ENCODE data around the gene ALKBH7.
"Not testable (repeated sequence)": the region's sequence is repeated elsewhere in the genome, so short reads cannot be mapped to it uniquely, and the experiment has no call there.

The ALKBH7 gene

DNA sequence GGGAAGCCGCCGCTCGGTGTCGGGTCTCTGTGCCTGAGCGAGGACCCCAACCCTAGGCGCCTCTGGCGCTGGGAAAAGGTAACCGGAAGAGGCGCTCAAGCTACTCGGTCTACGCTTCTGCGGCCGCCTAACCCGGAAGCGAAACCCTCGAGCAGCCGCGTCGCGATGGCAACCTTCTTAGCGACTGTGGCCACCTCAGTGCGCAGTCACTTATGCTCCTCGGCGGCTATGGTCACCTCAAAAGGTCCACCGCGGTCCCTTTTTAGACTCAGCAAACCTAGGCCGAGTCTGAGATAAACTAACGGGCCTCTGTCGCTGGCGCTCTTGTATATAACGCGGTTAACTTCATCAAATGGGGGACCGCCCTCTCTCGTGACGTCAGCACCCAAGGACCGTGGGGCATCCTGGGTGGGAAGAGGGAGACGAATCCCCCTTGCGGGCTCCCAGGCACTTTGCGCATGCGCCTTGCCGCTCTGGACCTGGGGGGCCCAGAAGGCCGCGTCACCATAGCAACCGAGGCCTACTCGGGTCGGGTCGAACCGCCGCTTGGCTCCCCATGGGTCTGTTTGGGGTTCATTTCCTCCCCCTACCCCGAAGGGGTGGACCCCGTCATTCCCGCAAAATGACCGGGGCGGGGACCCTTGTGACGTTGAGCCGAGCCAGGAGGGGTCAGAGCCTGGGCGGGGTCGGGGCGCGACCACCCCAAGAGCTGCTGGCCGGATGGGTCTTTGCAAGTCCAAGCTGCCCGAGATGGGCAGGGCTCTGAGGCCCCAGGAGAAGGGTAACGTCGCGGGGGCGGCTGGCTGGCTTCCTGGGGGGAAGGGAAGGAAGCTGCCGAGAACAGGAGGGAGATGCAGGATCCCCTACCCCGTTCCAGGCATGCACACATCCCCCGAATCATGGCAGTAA is 20.7 kb downstream of the ALKBH7 start, which contains the start of gene GTF2F1:
Gene GTF2F1, minus strand, starts transcription at position 91 of the 909 bp plus-strand sequence. CDS start 169 bp downstream, outside the sequence.
- H3K4me3 ChIP-seq (ENCODE audit: low read length) = peak within 1 kb of the TSS; percentile 95
- DNase-seq (ENCODE audit: low read depth, low spot score) = peak; percentile 93

DNA sequence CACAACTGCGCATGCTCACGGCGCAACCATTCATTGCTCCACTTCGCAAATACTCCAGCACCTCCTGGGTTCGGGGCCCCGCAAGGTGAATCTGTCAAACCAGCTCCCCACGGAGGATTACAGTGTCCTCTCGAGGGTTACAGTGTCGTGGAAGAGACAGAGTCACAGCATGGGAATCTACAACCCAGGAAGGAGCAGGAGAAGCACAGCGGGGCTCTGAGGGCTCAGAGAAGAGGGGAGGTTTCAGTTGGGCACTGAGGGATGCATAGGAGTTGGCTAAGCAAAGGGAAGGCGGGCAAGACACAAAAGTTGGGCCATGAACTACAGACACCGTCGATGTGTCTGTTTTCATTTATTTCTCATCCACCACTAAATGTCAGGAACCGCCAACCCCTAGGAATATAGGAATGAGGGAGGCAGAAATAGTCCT is 21.4 kb downstream of the ALKBH7 start:
- H3K4me3 ChIP-seq (ENCODE audit: low read length) = peak overlapping the region; percentile 95
- peak; percentile 92 for DNase-seq (ENCODE audit: low read depth, low spot score)

DNA sequence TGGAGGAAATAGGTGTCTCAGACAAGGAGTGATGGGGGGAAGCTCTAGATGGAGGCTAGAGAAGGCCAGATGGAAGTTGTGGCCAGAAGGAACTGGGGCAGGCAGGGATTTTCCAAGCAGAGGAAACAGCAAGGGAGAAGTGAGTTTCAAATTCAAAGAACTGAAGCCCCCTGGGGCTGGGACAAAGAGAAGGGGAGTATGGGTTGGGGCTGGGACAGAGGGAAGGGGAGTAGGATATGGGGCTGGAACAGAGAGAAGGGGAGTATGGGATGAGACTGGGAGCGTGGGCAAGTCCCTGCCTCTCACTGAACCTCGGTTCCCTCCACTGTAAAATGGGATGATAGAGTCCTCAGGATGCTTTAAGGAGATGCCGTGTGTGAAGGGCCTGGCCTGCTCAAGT is 22.2 kb downstream of the ALKBH7 start:
- DNase-seq (ENCODE audit: low read depth, low spot score) = no peak
- no peak overlapping the region for H3K4me3 ChIP-seq (ENCODE audit: low read length)

DNA sequence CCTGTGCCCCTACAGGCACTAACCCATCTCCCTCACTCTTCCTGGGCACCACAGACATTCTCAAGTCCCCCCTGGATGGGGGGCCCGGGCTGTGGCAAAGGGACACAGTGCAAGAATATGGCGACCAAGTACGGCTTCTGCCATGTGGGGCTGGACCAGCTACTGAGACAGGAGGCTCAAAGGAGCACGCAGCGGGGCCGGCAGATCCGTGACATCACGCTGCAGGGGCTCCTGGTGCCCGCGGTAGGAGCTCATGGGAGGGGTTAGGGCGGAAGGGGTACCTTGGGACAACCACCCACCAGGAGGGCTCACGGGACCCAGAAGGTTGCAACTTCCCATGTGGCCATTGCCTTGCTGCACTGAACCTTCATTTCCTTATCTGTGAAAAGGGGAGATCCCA is 23.7 kb downstream of the ALKBH7 start:
- H3K4me3 ChIP-seq (ENCODE audit: low read length) = no peak overlapping the region
- DNase-seq (ENCODE audit: low read depth, low spot score) = no peak

DNA sequence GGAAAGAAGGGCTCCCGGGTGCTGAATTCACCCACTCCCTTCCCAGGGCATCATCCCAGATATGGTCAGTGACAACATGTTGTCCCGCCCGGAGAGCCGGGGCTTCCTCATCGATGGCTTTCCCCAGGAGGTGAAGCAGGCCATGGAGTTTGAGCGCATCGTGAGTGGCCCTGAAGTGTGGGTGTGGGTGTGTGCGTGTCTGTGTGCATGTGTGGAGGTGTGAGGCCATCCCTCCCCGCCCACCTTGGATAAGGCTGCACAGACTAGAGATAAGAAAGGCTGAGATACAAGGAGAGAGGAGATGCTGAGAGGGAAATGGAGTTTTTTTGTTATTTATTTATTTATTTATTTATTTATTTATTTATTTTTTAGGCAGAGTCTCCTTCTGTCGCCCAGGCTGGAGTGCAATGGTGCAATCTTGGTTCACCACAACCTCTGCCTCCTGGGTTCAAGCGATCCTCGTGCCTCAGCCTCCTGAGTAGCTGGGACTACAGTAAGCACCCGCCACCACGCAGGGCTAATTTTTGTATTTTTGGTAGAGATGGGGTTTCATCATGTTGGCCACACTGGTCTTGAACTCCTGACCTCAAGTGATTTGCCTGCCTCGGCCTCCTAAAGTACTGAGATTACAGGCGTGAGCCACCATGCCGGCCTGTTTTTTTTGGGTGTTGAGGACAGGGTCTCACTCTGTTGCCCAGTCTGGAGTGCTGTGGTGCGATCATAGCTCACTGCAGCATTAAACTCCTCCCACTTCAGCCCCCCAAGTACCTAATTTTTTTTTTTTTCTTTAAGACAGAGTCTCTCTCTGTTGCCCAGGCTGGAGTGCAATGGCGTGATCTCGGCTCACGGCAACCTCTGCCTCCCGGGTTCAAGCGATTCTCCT is 27.7 kb downstream of the ALKBH7 start:
- DNase-seq (ENCODE audit: low read depth, low spot score) = not testable (repeated sequence)

DNA sequence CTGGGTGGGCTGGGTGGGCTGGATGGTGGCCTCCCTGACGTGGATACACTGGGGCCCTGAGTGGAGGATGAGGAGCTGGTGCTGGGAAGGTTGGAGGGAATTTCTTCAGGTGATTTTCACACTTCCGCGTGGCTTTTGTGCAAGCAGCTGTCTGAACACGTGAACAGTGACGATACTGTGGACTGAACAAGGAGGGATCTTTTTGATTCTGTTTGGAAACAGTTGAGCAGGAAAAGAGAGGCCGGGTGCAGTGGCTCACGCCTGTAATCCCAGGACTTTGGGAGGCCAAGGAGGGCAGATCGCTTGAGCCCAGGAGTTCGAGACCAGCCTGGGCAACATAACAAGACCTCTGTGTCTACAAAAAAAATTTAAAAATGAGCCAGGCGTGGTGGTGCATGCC is 29.5 kb downstream of the ALKBH7 start:
- DNase-seq (ENCODE audit: low read depth, low spot score) = no peak

More for the DNA sequence above, 27.7 kb downstream of the ALKBH7 start:
- not testable (repeated sequence) for H3K4me3 ChIP-seq (ENCODE audit: low read length)

DNA sequence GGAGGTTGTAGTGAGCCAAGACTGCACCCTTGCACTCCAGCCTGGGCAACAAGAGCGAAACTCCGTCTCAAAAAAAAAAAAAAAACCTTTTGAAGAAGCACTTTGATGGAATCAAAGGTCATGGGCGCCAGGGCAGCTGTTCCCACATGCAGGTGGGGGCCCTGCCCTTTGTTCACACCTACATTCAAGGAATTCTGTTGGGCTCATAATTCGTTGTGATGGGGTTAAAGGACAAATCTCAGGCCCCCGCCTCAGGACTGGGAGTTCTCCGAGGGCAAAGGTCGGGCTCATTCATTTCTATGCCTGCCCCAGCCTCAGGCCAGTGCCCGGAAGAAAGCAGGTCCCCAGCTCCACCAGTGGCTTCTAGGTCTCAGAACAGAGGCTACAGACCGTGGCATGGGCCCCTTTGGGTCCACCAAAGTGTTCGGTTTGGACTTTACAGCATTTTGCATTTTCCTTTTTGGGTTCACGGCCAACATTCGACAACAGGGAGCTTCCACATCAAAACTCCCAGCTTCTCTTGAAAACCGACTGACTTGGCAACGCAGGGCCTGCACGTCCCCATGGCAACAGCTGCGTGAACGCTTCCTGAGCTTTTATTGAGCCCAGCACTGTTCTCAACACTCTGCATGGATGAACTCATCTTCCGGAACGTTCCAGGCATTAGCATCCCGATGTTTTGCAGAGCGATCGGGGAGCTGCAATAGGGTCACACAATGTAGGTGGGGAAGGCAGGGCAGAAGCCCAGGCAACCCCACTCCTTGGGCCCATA is 30.4 kb downstream of the ALKBH7 start:
- DNase-seq (ENCODE audit: low read depth, low spot score) = no peak
- H3K4me3 ChIP-seq (ENCODE audit: low read length) = no peak overlapping the region

More for the DNA sequence above, 29.5 kb downstream of the ALKBH7 start:
- H3K4me3 ChIP-seq (ENCODE audit: low read length) = no peak overlapping the region

DNA sequence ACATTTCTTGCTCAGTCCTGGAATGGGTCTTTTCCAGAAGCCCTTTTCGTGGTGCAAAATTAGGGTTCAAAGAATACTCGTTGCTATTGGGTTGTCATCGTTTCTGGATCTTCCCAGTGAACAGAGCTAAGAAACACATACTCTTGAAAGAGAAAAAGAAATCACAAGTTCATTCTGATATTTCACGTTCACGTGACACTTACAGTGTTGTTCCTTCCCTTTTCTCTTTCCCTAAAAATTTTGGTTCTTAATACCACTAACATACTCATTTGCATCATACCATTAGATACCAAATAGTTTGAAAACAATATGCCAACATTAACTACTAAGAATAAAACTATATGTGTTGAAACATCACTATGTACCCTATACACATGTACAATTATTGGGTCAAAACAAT is 33.8 kb downstream of the ALKBH7 start:
- H3K4me3 ChIP-seq (ENCODE audit: low read length) = no peak overlapping the region

DNA sequence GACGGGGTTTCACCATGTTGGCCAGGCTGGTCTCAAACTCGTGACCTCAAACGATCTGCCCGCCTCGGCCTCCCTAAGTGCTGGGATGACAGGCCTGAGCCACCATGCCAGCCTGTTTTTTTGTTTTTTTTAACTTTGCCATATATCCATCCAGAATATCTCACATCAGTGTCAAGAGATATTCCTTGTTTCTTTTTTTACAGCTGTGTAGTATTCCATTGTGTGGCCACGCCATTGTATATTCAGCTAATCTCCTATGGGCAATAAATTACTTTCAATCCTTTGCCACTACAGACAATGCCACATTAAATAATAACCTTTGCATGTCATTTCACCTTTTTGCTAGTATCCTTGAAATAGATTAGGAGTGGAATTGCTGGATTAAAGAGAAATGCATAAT is 36.8 kb downstream of the ALKBH7 start:
- no peak overlapping the region for H3K4me3 ChIP-seq (ENCODE audit: low read length)
- no peak for DNase-seq (ENCODE audit: low read depth, low spot score)

More for the DNA sequence above, 33.8 kb downstream of the ALKBH7 start:
- DNase-seq (ENCODE audit: low read depth, low spot score) = no peak

DNA sequence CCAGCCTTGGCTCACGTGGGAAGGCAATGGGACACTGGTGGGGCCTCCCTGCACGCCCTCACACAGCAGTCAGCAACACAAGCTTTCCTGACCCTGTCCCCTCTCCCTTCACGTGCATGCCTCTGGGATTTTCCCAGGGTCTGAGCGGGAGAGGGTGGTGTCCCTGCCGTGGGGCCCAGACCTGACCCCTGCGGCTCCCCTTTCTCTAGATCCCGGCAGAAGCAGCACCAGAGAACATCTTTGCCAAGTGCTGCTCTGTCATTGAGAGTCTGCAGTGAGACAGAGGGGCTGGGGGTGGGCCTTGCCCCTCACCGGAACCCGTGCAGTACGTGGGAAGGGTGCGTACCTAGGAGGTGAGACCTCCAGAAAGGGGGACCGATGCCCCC is 39.5 kb downstream of the ALKBH7 start:
- no peak for DNase-seq (ENCODE audit: low read depth, low spot score)

DNA sequence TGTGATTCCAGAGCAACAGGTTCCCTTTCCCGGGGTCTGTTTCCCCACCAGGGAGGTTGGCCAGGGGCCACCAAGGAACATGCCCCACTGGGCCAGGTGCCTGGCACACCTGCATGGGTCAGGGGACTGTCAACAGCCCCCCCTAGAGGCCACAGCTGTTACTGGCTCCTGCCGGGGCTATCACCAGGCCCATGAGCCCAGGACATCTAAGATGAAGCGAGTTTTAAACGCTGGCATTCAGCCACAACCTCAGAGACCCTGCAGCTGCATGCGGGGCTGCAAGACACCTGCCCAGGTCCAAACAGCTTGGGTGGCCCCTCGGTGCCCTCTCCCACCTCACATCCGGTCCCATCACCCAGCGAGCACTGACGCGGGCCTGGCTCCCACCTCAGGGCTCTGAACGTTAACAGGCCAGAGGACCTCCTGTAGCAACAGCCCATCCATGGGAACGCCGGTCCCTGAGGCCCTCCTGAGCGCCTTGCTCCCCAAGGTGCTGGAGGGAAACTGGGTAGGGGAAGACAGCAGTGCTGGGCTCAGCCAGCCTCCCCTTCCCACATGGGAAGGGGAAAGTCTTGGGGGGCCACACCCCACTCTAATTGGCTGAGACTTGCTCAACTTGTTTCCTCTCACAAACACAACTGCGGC is 40.0 kb downstream of the ALKBH7 start:
- no peak for DNase-seq (ENCODE audit: low read depth, low spot score)
- H3K4me3 ChIP-seq (ENCODE audit: low read length) = no peak overlapping the region

More for the DNA sequence above, 39.5 kb downstream of the ALKBH7 start:
- H3K4me3 ChIP-seq (ENCODE audit: low read length) = no peak overlapping the region

DNA sequence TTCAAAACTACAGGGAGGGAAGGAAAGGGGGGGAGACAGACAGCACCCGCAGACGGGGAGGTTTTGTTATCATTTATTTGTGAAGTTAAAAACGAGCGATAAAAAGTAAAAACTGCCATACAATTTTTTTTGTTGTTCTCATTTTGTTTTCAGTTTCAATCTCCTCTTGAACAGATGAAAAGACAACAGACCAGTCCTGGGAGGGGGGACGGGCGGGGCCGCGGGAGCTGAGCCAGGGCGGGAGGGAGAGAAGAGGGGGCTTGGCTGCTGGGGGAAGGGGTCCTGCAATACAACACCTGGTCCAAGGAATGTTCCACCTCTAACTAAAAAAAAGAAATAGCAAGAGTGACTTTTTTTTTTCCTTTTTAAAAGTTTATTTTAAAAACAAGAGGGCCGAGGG is 40.7 kb downstream of the ALKBH7 start:
- H3K4me3 ChIP-seq (ENCODE audit: low read length) = no peak overlapping the region
- DNase-seq (ENCODE audit: low read depth, low spot score) = no peak

DNA sequence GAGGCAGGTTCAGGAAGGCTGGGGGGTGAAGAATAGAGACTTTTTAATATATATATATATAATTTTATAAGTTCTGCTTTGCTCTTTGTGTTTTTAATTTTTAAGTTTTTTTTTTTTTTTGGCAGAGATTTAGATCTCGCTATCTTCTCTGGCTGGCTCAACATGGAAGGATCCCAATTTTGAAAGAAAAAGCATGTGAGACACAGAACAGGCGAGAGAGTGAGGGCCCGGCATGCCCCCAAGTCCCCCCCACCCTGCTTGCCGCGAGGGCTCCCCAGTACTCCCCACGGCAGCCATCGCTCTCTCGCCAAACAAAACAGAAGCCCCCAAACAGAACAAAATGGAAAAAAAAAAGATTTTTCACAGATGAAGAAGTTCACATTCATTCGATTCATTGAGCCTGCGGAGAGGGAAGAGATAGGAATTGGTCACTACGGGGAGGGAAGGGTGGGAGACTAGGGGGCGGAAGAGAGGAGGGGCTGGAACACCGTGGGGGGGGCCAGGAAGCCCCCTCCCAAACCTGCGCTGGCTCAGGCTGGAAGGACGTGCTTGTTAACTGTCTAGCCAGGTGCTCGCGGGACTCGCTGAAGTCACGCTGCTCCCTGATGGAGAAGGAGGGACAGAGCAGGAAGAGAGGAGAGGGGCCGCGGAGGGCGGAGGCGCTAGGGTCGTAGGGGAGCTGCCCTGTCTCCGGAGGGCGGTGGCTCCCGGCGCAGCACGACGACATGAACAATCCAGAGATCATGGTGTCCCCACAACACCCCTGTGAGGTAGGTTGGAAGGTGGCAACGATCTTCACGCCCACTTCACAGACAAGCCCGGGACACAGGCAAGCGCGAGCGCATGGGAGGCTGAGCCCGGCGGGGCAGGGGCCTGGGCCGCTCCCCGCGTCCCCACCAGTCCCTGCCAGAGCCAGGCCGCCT is 41.4 kb downstream of the ALKBH7 start:
- H3K4me3 ChIP-seq (ENCODE audit: low read length) = no peak overlapping the region
- no peak for DNase-seq (ENCODE audit: low read depth, low spot score)

DNA sequence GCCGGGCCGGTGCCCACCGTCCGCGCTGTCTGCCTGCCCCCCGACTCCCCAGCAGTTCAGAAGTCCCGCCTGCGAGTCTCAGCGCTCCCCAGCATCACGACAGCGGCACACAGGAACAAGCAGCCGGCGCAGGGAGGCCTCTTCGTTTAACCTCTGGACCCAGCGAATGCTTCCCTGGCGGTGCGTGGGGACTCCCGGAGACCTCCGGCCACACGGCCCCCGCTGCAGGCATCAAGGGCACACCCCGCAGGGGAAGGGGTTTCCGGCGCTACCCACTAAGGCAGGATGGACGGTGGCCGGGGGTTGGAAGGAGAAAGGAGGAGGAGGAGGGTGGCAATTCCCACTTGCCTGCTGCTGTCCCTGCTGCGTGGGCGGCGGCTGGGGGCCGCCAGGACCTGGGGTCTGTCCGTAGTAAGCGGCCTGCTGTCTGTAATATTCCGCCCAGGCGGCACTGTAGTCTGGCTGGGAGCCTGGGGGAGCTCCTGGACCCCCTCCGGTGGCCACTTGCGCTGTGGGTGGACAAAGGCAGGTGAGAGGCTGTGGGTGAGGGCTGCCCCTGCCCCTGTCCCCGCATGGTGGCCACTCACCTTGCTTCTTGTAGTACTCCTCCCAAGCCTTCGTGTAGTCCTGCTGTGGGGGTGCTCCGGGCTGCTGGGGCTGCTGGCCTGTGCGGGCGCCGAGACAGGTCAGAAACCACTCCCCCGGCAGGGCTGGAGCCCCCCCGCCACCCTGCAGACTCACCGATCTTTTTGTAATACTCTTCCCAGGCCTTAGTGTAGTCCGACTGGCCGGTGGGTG is 42.4 kb downstream of the ALKBH7 start:
- H3K4me3 ChIP-seq (ENCODE audit: low read length) = no peak overlapping the region
- no peak for DNase-seq (ENCODE audit: low read depth, low spot score)

DNA sequence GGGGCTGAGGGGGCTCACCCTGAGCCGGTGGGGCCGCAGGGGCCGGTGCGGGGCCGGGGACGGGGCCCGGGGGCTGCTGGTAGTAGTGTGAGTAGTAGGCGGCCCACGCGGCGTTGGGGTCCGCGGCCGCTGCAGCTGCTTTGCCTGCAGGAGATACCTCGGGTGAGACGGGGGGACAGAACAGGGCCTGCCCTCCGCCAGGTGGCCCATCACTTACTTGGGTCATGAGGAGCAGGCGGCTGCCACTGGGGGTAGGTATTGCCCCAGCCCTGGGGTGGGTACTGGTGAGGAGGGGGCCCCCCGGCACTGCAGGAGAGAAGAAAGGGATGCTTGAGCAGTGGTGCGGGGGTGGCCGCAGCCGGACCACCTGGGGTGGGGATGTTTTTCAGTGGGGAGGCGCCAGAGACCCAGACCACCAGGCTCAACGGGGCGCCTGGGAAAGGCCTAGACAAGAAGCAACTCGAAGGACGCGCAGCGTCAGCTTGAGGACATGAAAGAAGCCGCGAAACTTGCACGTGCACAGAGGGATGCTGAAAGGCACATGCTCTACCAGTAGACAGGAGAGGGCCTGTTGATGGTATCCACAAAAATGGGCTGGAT is 43.1 kb downstream of the ALKBH7 start:
- no peak for DNase-seq (ENCODE audit: low read depth, low spot score)
- no peak overlapping the region for H3K4me3 ChIP-seq (ENCODE audit: low read length)

DNA sequence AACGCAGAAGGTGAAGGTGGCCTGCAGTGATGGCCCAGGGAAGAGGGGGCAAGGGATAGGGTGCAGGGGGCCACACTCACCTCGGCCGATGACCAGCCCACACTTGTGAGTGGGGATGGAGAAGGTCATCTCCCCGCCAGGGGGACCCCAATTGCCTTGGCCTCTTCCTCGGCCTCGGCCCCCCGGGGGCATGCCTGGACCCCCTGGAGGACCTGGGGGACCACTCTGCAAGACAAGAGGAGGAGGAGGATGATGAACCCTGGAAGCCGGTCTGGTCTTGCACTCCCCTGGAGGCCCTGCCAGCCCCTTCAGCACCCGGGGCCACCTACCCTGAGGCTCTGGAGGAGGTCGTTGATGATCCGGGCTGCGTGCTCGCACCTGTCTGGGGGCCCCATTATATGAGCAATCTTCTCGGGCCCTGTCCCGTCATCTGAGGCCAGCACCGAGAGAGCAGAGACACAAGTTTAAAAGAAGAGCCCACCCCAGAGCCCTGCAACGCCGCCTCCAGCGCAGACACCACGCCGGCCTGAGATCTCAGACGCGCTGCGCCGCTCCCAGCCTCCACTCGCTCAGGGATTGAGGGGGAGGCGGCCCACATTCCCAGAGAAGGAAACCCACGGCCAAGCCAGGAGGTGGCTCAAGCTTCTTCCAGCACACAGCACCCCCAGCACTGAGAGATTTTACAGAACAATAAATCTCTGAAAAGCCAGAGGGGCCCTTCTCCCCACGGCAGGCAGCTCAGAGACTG is 44.2 kb downstream of the ALKBH7 start:
- no peak overlapping the region for H3K4me3 ChIP-seq (ENCODE audit: low read length)
- no peak for DNase-seq (ENCODE audit: low read depth, low spot score)

All from Jurkat, Clone E6-1 (cell line).